ENCODE data around the gene ZNF716.

ZNF716 gene

DNA sequence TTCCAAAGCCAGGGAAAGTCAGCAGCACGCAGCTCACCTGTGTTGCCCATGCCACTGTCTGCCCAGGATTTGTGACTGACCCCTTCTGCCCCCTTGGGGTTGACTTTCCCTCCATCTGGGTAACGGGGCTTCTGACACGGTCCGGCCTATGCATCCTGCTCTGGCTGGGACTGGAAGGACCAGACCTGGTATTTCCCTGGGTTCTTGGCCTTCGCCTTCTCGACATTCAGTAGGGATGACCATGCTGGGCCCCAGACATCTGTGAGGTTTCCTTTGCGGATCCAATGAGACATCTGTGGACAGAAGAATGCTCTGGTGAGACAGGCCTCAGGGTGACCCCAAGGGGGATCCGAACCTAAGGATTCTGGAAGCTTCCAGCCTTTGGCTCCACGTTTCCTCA lies 34.2 kb upstream of the ZNF716 start:
- DNase-seq (ENCODE audit: low read depth, low spot score) = no peak
- TF ChIP-seq, protein P1, sequence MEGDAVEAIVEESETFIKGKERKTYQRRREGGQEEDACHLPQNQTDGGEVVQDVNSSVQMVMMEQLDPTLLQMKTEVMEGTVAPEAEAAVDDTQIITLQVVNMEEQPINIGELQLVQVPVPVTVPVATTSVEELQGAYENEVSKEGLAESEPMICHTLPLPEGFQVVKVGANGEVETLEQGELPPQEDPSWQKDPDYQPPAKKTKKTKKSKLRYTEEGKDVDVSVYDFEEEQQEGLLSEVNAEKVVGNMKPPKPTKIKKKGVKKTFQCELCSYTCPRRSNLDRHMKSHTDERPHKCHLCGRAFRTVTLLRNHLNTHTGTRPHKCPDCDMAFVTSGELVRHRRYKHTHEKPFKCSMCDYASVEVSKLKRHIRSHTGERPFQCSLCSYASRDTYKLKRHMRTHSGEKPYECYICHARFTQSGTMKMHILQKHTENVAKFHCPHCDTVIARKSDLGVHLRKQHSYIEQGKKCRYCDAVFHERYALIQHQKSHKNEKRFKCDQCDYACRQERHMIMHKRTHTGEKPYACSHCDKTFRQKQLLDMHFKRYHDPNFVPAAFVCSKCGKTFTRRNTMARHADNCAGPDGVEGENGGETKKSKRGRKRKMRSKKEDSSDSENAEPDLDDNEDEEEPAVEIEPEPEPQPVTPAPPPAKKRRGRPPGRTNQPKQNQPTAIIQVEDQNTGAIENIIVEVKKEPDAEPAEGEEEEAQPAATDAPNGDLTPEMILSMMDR (IDR thresholded peaks at IDR 0.05; ENCODE audit: low read depth, low read length) = no peak
- H3K4me3 ChIP-seq (ENCODE audit: low read depth, low read length) = no peak overlapping the region
- in situ Hi-C loops (cut with HindIII; ENCODE audit: low sequenced_read_pairs) = no loop called here

DNA sequence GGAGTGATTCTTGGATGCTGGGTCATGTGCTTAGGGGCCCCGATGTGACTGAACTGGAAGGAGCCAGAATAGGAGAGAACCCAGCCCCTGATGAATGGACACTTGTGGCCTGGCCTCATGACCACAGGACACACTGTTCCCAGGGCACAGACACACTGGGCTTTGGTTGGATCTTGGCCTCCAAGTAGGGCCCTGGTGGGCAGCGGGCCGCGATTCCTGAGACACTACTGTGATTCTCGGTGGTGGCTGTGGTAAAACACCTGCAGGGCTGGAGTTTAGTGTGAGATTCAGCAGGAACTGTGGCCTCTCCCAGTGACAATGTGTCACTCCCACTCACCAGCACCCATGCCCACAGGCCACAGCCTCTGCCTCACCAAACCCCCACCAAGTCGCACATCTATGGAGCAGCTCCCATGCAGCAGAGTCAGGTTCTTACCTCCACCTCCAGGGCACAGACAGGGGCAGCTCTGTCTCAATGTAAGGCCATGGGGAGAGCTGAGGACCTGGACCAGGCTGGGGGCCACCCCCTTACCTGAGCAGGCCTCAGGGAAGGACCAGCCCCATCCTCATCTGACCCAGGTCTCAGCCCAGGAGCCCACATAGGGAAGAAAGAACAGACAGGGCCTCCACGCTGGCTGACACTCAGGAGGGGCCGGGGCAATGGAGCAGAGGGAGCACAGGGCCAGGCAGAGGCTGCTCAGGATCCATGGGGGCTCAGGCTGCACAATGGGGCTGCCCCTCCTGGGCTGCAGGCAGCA lies 33.2 kb upstream of the ZNF716 start:
- H3K4me3 ChIP-seq (ENCODE audit: low read depth, low read length) = no peak overlapping the region
- TF ChIP-seq, protein P1 (IDR thresholded peaks at IDR 0.05; ENCODE audit: low read depth, low read length) = no peak
- DNase-seq (ENCODE audit: low read depth, low spot score) = no peak
- in situ Hi-C loops (cut with HindIII; ENCODE audit: low sequenced_read_pairs) = no loop called here

DNA sequence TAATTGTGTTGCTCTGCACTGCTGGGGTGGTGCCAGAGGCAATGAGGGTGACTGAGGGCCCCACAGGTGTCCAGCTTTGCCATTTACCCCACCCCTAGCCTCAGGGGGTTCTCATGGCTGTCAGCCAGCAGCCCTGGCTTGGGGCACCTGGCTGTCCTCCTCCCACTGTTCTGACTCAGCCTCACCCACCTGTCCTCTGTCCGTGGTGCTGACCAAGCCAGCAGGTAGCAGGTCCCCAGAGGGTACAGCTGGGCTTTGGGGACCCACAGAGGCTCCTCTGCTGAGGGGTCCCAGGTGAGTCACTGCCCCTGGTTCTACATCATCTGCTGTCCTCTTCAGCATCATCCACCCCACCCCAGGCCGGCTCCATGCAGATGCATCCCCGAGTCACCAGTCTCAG lies 32.2 kb upstream of the ZNF716 start:
- no peak overlapping the region for H3K4me3 ChIP-seq (ENCODE audit: low read depth, low read length)
- DNase-seq (ENCODE audit: low read depth, low spot score) = no peak
- TF ChIP-seq, protein P1 (IDR thresholded peaks at IDR 0.05; ENCODE audit: low read depth, low read length) = no peak
- in situ Hi-C loops (cut with HindIII; ENCODE audit: low sequenced_read_pairs) = no loop called here

DNA sequence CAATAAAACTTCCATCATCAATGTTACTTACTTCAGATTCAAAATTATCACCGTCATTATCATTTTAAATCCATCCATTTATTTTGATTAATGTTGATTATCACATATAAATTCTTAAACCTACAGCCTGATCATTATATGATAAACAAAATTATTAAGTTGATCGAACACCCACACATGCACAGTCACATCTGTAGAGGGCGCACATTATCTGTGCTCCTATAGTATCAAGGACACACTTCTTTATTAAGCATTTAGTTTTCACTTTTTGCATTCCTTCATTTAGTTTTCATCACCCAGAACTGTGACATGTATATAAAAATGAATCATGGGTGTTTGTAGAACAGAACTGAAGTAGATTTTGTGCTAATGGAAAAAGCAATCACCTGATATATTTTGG lies 26.2 kb upstream of the ZNF716 start:
- no peak overlapping the region for H3K4me3 ChIP-seq (ENCODE audit: low read depth, low read length)
- in situ Hi-C loops (cut with HindIII; ENCODE audit: low sequenced_read_pairs) = no loop called here
- TF ChIP-seq, protein P1 (IDR thresholded peaks at IDR 0.05; ENCODE audit: low read depth, low read length) = no peak
- no peak for DNase-seq (ENCODE audit: low read depth, low spot score)

DNA sequence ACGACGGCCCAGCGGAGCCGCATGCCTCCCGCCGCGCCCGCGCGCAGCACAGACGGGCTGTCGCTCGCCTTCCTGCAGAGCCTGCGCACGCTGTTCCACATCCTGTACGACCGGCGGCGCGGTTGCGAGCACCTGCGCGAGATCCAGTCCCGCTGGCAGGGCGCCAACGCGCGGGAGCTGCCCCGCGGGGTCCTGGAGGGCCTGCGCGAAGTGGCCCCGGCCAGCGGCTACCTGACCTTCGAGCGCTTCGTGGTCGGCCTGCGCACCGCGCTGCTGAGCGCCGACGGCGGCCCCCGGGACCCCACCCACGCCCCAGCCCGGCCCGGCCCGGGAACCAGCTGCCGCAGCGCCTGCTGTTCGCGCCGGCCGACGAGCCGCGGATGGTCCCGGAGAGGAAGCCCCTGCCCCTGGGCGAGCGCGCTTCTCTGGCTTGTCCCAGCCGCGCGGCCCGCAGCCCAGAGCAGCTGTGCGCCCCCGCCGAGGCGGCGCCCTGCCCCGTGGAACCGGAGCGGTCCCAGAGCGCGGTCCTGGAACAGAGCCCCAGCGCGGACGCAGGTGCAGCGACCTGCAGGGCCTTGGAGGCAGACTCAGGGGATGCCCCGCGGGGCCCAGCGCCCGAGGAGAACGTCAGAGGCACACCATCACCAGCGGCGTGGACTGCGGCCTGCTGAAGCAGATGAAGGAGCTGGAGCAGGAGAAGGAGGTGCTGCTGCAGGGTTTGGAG lies 25.3 kb upstream of the ZNF716 start:
- in situ Hi-C loops (cut with HindIII; ENCODE audit: low sequenced_read_pairs) = no loop called here
- H3K4me3 ChIP-seq (ENCODE audit: low read depth, low read length) = no peak overlapping the region
- no peak for DNase-seq (ENCODE audit: low read depth, low spot score)
- TF ChIP-seq, protein P1 (IDR thresholded peaks at IDR 0.05; ENCODE audit: low read depth, low read length) = no peak

DNA sequence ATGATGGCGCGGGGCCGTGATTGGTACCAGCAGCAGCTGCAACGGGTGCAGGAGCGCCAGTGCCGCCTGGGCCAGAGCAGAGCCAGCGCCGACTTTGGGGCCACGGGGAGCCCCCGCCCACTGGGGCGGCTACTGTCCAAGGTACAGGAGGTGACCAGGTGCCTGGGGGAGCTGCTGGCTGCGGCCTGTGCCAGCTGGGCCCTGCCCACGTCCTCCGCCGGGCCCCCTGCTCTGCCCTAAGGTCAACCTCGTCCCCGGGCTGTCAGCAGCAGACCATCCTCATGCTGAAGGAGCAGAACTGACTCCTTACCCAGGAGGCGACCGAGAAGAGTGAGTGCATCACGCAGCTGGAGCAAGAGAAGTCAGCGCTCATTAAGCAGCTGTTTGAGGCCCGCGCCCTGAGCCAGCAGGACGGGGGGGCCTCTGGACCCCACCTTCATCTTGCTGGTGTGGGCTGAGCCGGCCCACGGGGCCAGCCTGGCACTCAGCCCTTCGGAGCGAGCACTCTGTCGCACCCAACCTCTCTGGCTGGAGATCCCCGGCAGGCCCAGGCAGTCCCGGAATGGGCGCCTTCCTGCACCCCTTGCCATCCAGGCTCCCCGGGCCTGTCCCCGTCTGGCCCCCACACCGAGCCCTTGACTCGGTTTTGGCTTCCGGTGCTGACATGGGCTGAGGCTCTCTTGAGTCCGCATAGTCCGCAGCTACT lies 24.6 kb upstream of the ZNF716 start:
- TF ChIP-seq, protein P1 (IDR thresholded peaks at IDR 0.05; ENCODE audit: low read depth, low read length) = no peak
- in situ Hi-C loops (cut with HindIII; ENCODE audit: low sequenced_read_pairs) = no loop called here
- no peak for DNase-seq (ENCODE audit: low read depth, low spot score)
- H3K4me3 ChIP-seq (ENCODE audit: low read depth, low read length) = no peak overlapping the region

All from astrocyte of the spinal cord (primary cell).